NCI-H2196 treated with DMSO at 0.1 percent for 48 hours (cell line): ENCODE results near the gene MKNK2.

ENCODE experiments used
- DNase-seq: peaks from one replicate; lab custom pipeline; 2025; ENCODE audit not compliant: unreplicated experiment; lab: John Stamatoyannopoulos, UW

MKNK2 gene

GRCh38 chr19:2080336-2080988, 29.4 kb upstream of the MKNK2 start:
- DNase-seq: no peak

GRCh38 chr19:2079865-2080301, 28.8 kb upstream of the MKNK2 start:
- no peak for DNase-seq

- DNase-seq: no peak
Measured at GRCh38 chr19:2079076-2079864, 28.2 kb upstream of the MKNK2 start.

GRCh38 chr19:2077833-2078619, 27.0 kb upstream of the MKNK2 start:
- no peak for DNase-seq

GRCh38 chr19:2077398-2077797, 26.4 kb upstream of the MKNK2 start:
- DNase-seq: no peak

GRCh38 chr19:2076526-2076944, 25.5 kb upstream of the MKNK2 start:
- DNase-seq: no peak

- no peak for DNase-seq
Measured at GRCh38 chr19:2072757-2073551, 21.9 kb upstream of the MKNK2 start.

- no peak for DNase-seq
Measured at GRCh38 chr19:2070986-2071673, 20.1 kb upstream of the MKNK2 start.

GRCh38 chr19:2070436-2070827, 19.4 kb upstream of the MKNK2 start:
- no peak for DNase-seq

GRCh38 chr19:2064788-2065524, 13.9 kb upstream of the MKNK2 start:
- no peak for DNase-seq

- no peak for DNase-seq
Measured at GRCh38 chr19:2064395-2064787, 13.3 kb upstream of the MKNK2 start.

- DNase-seq: no peak
Measured at GRCh38 chr19:2063824-2064223, 12.8 kb upstream of the MKNK2 start.

- no peak for DNase-seq
Measured at GRCh38 chr19:2062770-2063169, 11.7 kb upstream of the MKNK2 start.

- no peak for DNase-seq
Measured at GRCh38 chr19:2062389-2062729, 11.3 kb upstream of the MKNK2 start.

- DNase-seq: peak; percentile 97
Measured at GRCh38 chr19:2061495-2062388, 10.7 kb upstream of the MKNK2 start.

- no peak for DNase-seq
Measured at GRCh38 chr19:2060884-2061494, 9.9 kb upstream of the MKNK2 start.

GRCh38 chr19:2059422-2060201, 8.6 kb upstream of the MKNK2 start:
- peak; percentile 94 for DNase-seq
